Measurements from ENCODE around the gene RRAGD.

RRAGD gene

GRCh38 chr6:89449193-89449592 is 37.1 kb upstream of the RRAGD start:
- Histone ChIP-seq H3K79me2 (ENCODE audit: insufficient read depth, low read length) (no peaks in the 10 kb centered on the region), H3K9me3 (ENCODE audit: insufficient read depth, low read depth, low read length) (no peaks in the 10 kb centered on the region), H3K4me1 (ENCODE audit: insufficient read depth, low read length, poor library complexity, severe bottlenecking) (peaks cover 9% of the 10 kb centered on the region), H3F3A (ENCODE audit: low read depth) (no peaks in the 10 kb centered on the region), H3K4me2 (ENCODE audit: low read depth, low read length, poor library complexity, severe bottlenecking) (peak overlapping the region; percentile 13), H4K20me1 (ENCODE audit: insufficient read depth, low read length, poor library complexity, severe bottlenecking) (no peaks in the 10 kb centered on the region), H2AFZ (ENCODE audit: low read length) (no peak overlapping the region), H3K36me3 (ENCODE audit: insufficient read depth, low read length) (no peaks in the 10 kb centered on the region), H3K9me2 (replicated peaks; ENCODE audit: low read depth, low read length) (no peaks in the 10 kb centered on the region), H3K4me3 (ENCODE audit: low read length, poor library complexity, severe bottlenecking) (no peak overlapping the region), H3K9ac (ENCODE audit: low read depth, low read length, poor library complexity, severe bottlenecking) (no peak overlapping the region), H3K27me3 (ENCODE audit: insufficient read depth, low read length, poor library complexity, severe bottlenecking) (no peaks in the 10 kb centered on the region)
- TF ChIP-seq EZH2phosphoT487 (IDR thresholded peaks at IDR 0.05; ENCODE audit: borderline replicate concordance) = no peak
- no peak for TF ChIP-seq CTCF (conservative IDR thresholded peaks at IDR 0.05; ENCODE audit: low read length)

GRCh38 chr6:89443658-89444057 is 31.6 kb upstream of the RRAGD start:
- Histone ChIP-seq H3K4me3 (ENCODE audit: low read length, poor library complexity, severe bottlenecking) (no peak overlapping the region), H3K36me3 (ENCODE audit: insufficient read depth, low read length) (no peaks in the 10 kb centered on the region), H4K20me1 (ENCODE audit: insufficient read depth, low read length, poor library complexity, severe bottlenecking) (no peaks in the 10 kb centered on the region), H3K9ac (ENCODE audit: low read depth, low read length, poor library complexity, severe bottlenecking) (no peak overlapping the region), H3K79me2 (ENCODE audit: insufficient read depth, low read length) (no peaks in the 10 kb centered on the region), H2AFZ (ENCODE audit: low read length) (no peak overlapping the region), H3K4me1 (ENCODE audit: insufficient read depth, low read length, poor library complexity, severe bottlenecking) (no peaks in the 10 kb centered on the region), H3K9me3 (ENCODE audit: insufficient read depth, low read depth, low read length) (no peaks in the 10 kb centered on the region), H3K4me2 (ENCODE audit: low read depth, low read length, poor library complexity, severe bottlenecking) (no peak overlapping the region), H3F3A (ENCODE audit: low read depth) (no peaks in the 10 kb centered on the region), H3K9me2 (replicated peaks; ENCODE audit: low read depth, low read length) (no peaks in the 10 kb centered on the region), H3K27me3 (ENCODE audit: insufficient read depth, low read length, poor library complexity, severe bottlenecking) (no peaks in the 10 kb centered on the region)
- no peak for TF ChIP-seq EZH2phosphoT487 (IDR thresholded peaks at IDR 0.05; ENCODE audit: borderline replicate concordance)
- no peak for TF ChIP-seq CTCF (conservative IDR thresholded peaks at IDR 0.05; ENCODE audit: low read length)

- Histone ChIP-seq H4K20me1 (ENCODE audit: insufficient read depth, low read length, poor library complexity, severe bottlenecking) (no peaks in the 10 kb centered on the region), H3K27me3 (ENCODE audit: insufficient read depth, low read length, poor library complexity, severe bottlenecking) (no peaks in the 10 kb centered on the region), H3K9me2 (replicated peaks; ENCODE audit: low read depth, low read length) (no peaks in the 10 kb centered on the region), H3K79me2 (ENCODE audit: insufficient read depth, low read length) (0 out of 2 replicates have a peak, but pooled peaks cover 6% of the 10 kb centered on the region), H2AFZ (ENCODE audit: low read length) (no peak overlapping the region), H3K4me1 (ENCODE audit: insufficient read depth, low read length, poor library complexity, severe bottlenecking) (peaks cover 25% of the 10 kb centered on the region), H3K9ac (ENCODE audit: low read depth, low read length, poor library complexity, severe bottlenecking) (no peak overlapping the region), H3F3A (ENCODE audit: low read depth) (peaks cover 2% of the 10 kb centered on the region; the same call in 1 of the 2 replicates), H3K4me3 (ENCODE audit: low read length, poor library complexity, severe bottlenecking) (no peak overlapping the region), H3K9me3 (ENCODE audit: insufficient read depth, low read depth, low read length) (no peaks in the 10 kb centered on the region), H3K36me3 (ENCODE audit: insufficient read depth, low read length) (no peaks in the 10 kb centered on the region), H3K4me2 (ENCODE audit: low read depth, low read length, poor library complexity, severe bottlenecking) (no peak overlapping the region)
- no peak for TF ChIP-seq CTCF (conservative IDR thresholded peaks at IDR 0.05; ENCODE audit: low read length)
- TF ChIP-seq EZH2phosphoT487 (IDR thresholded peaks at IDR 0.05; ENCODE audit: borderline replicate concordance) = no peak
Observed at GRCh38 chr6:89440200-89440599, 28.1 kb upstream of the RRAGD start.
